ENCODE measurements around the gene CD82. TPM values are rescaled to one million over a fixed set of nuclear protein-coding genes. Genes with fewer than 3 reads are reported as not detected.

CD82 gene
- total and polyA plus RNA-seq, 2 of the 13 experiments (the other 11 are each of a cell fraction or from before 2014, with no cell fraction given) = 0.05 TPM; not detected in 1

- TF ChIP-seq RBM22 (optimal IDR thresholded peaks at IDR 0.05; ENCODE audit: low read length) = no peak
- TF ChIP-seq ZBTB26 (CRISPR knock-in tag; IDR thresholded peaks at IDR 0.05; ENCODE audit: borderline replicate concordance) = no peak
- TF ChIP-seq MYNN (CRISPR knock-in tag; IDR thresholded peaks at IDR 0.05; ENCODE audit: low read depth) = no peak
- no peak for TF ChIP-seq DR1 (CRISPR knock-in tag; IDR thresholded peaks at IDR 0.05)
Observed at GRCh38 chr11:44581246-44581645, 15.8 kb downstream of the CD82 start (continued).

- Histone ChIP-seq H3K4me3 (replicated peaks in 1 of 3; ENCODE audit: insufficient read depth in 1 of 3, low read depth in 2 of 3, low read length in 3 of 3) (no peak overlapping the region), H3K9ac (ENCODE audit: insufficient read depth, low read depth, low read length) (no peak overlapping the region), H3K9me3 (ENCODE audit: low read length) (no peaks in the 10 kb centered on the region), H3K4me2 (ENCODE audit: low read depth, low read length) (no peak overlapping the region), H2AFZ (ENCODE audit: low read length) (no peak overlapping the region), H3K4me1 (ENCODE audit: insufficient read depth, low read length) (peaks cover 15% of the 10 kb centered on the region), H3K27ac (ENCODE audit: extremely low read length, insufficient read depth, low read length) (no peak overlapping the region), H3K36me3 (replicated peaks in 1 of 2; ENCODE audit: control insufficient read depth in 1 of 2, insufficient read depth in 2 of 2, low read length in 2 of 2) (no peaks in the 10 kb centered on the region), H3K27me3 (ENCODE audit: control insufficient read depth in 1 of 2, insufficient read depth in 2 of 2, low read length in 2 of 2) (peaks cover 3 to 16% of the 10 kb centered on the region in 2 experiments; a peak in 4 of 5 replicates), H3K79me2 (ENCODE audit: insufficient read depth, low read length) (no peaks in the 10 kb centered on the region), H4K20me1 (ENCODE audit: insufficient read depth, low read length) (no peaks in the 10 kb centered on the region)
- CTCF ChIA-PET (ENCODE audit: low intra/inter-chr PET ratio, low total read pairs) = no interaction called here
- POLR2A ChIA-PET = no interaction called here
- intact Hi-C loops (cut with micrococcal nuclease; ENCODE audit: unreplicated experiment) (no loop called here), in situ Hi-C loops (cut with HindIII; ENCODE audit: extremely low pct_ligation_motif_present, low pct_unique_long_range_greater_than_20kb) (no loop called here)
- no TSS peak for BruUV-seq (replicated peaks)
- 44% methylated on average over 3 of the region's 3 CpGs for WGBS (ENCODE audit: low lambda C conversion rate)
- DNase-seq (ENCODE audit: low spot score) (no peak), FAIRE-seq (no peak), ATAC-seq (no peak)
- TF ChIP-seq ZFP90 (CRISPR knock-in tag; IDR thresholded peaks at IDR 0.05; ENCODE audit: borderline replicate concordance) (peak; percentile 95; the same call in 1 of the 2 replicates), MYPOP (CRISPR knock-in tag; IDR thresholded peaks at IDR 0.05) (no peak), ATRX (CRISPR knock-in tag; IDR thresholded peaks at IDR 0.05; ENCODE audit: borderline replicate concordance) (no peak), HES4 (CRISPR knock-in tag; IDR thresholded peaks at IDR 0.05; ENCODE audit: borderline replicate concordance) (no peak), MED8 (CRISPR knock-in tag; IDR thresholded peaks at IDR 0.05; ENCODE audit: insufficient replicate concordance) (no peak), ZNF337 (CRISPR knock-in tag; IDR thresholded peaks at IDR 0.05; ENCODE audit: borderline replicate concordance, low read depth) (no peak)
Observed at GRCh38 chr11:44582641-44583352, 17.3 kb downstream of the CD82 start.
